Measurements from ENCODE around the gene MCL1.
"Not testable (repeated sequence)": the region's sequence is repeated elsewhere in the genome, so short reads cannot be mapped to it uniquely, and the experiment has no call there.

GRCh38 chr1:150605451-150605731 is 26.0 kb upstream of the MCL1 start:
- TF ChIP-seq CTCF (IDR thresholded peaks at IDR 0.05); ZFX (IDR thresholded peaks at IDR 0.05; ENCODE audit: borderline replicate concordance): not testable (repeated sequence)

Measured in 22Rv1 (cell line).